Thyroid gland (tissue), 4 donors: ENCODE data around the gene LRP11.

ENCODE experiments used
- POLR2A ChIP-seq, 2 donors: fragments of 450-650 bp; IDR thresholded peaks; one replicate each; pipeline ENCODE4 v1.6.1; 2017; ENCODE audit warnings: antibody characterized with exemption in 2 of 2, mild to moderate bottlenecking in 2 of 2, moderate library complexity in 1 of 2
- TF ChIP-seq, protein P1 (sequence below), 6 experiments: fragments of 200-600 bp in 3 of 6; fragments of 450-650 bp in 3 of 6; sonication (generic) in 3 of 6; IDR thresholded peaks; one replicate each; pipeline ENCODE4 v1.5.1; 2016 to 2019; ENCODE audit warnings: antibody characterized with exemption in 6 of 6, mild to moderate bottlenecking in 2 of 6, inconsistent platforms in 1 of 6, moderate library complexity in 1 of 6

GRCh38 chr6:149813351-149813750, 50.8 kb downstream of the LRP11 start:
- TF ChIP-seq, protein P1, sequence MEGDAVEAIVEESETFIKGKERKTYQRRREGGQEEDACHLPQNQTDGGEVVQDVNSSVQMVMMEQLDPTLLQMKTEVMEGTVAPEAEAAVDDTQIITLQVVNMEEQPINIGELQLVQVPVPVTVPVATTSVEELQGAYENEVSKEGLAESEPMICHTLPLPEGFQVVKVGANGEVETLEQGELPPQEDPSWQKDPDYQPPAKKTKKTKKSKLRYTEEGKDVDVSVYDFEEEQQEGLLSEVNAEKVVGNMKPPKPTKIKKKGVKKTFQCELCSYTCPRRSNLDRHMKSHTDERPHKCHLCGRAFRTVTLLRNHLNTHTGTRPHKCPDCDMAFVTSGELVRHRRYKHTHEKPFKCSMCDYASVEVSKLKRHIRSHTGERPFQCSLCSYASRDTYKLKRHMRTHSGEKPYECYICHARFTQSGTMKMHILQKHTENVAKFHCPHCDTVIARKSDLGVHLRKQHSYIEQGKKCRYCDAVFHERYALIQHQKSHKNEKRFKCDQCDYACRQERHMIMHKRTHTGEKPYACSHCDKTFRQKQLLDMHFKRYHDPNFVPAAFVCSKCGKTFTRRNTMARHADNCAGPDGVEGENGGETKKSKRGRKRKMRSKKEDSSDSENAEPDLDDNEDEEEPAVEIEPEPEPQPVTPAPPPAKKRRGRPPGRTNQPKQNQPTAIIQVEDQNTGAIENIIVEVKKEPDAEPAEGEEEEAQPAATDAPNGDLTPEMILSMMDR (IDR thresholded peaks at IDR 0.05) = no peak
- no peak for TF ChIP-seq POLR2A (IDR thresholded peaks at IDR 0.05)
